Ammon's horn (tissue), 1 donor: Measurements from ENCODE around the gene SUGCT.

ENCODE experiments used
- DNase-seq: peaks from one replicate; pipeline ENCODE4 v3.0.0-alpha.2; 2016; ENCODE audit warnings: low spot score

Gene SUGCT

DNA sequence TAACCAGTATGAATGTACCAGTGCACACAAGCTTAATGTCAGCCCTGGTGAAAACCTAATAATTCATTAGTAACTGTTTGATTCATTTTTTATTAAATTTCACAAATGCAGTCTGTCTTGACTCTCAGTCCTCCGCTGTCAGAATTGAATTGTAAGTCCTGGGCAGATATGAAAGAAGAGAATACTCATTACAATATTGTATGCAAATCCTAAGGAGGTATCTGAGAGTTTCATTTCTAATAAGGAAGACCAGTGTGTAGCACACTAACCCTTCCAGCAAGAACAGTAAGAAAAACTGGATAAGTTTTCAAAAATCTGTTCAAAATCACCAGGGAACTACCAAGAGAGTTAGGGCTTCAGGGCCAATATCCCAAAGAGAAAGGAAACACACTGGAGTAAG lies 652.1 kb downstream of the SUGCT start:
- DNase-seq: no peak

DNA sequence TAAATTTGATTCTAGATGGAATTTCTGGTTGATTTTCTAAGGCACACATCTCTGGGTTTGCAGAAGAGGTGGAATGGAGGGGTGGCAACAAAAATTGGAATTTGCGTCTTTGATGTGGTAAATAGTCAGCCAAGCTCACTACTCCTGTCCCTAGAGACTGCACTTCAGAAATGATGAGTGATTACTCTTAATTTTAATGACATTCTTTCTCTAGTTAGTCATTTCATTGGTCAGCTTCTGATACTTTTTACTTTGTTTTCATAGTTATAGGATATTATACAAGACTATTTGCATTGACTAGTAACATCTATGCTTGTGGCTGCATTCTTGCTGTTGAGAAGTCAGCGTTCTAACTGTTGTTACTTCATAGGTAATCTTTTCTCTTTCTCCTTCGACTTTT lies 658.3 kb downstream of the SUGCT start:
- DNase-seq: no peak

DNA sequence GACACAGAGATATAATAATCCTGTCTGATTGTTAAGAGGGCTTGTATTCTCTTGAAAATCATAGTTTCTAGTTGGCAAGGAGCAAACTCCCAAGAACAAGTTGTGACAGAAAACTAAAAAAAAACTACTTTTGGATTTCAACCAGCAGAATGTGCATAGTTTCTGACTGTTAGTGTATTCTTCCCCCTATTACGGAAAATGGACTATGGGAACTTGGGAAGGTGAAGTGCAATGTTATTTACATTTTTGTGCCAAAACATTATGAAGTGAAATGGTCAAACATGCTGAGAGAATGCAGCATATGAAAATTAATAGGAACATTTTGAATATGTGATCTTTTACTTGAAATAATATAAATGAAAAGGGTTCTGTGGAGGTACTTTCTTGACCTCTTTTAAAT lies 660.8 kb downstream of the SUGCT start:
- no peak for DNase-seq

DNA sequence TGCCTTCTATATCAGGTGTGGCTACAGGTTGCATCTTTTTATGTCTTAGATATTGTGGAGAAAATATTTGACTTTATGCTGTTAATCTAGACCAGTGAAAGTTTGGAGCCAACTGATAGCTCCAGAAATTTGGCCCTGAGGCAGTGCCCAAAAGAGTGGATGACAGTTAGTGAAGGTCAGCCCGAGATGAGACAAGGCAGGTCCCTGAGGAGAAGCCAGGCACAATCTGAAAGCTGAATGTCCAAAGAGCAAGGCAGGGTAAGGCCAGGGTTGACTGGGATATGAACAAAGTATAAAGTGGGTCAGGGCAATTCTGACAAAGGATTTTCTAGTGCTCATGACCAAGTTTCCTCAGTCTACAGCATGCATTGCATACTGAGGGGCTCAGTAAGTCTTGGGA lies 661.9 kb downstream of the SUGCT start:
- DNase-seq: no peak

DNA sequence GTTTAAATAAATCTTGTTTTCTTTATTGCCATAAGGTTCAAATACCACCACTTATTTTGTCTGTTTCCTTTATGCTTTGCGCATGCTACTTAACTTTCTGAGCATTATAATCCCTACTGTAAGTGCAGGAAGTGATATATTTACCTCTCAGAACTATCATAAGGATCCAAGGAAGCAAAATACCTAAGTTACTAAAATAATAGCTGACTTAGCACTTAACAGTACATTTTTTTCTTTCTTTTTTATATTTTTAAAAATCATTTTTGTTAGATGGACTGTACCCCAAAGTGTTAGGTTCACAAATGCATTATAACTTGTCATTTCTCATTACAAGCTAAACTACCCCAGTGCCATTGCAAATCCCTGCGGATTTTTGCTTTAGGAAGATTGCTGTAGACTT lies 663.8 kb downstream of the SUGCT start:
- DNase-seq: no peak

DNA sequence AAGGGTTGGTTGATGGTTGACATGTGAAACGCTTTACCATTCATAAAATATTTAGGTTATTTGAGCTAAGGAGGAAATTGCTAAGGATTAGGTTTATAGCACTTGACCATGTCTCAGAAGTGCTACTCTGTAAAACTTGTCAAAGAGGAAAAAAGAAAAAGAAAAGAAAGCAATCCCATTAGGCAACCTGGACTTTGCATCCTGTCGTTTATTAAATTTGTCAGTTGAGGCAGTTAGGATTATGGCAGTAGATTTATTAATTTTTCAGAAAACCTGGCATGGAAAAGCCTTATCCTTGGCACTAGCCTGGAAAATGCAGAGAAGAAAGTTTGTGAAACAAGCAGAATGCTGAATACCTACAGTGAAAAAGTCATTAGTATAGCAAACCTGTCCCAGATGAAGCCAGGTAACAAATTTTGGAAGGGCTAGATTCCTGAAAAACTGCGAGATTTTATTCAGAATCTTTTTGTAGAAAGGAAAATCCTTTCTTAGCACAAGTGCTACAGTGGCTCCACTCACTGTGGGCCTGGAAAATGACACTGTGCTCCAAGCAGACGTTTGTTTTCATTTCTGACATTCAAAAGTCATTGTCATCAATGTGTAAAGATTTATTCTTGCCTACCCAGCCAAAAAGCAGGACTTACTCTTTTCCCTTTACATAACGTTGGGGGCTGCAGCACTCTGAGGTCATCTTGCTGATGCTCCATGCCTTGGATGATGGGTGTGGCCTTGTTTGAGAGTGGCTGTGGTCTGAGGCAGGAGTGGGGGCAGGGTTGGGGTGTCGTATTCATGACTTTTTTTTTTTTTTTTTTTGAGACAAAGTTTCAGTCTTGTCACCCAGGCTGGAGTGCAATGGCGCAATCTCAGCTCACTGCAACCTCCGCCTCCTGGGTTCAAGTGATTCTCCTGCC lies 664.9 kb downstream of the SUGCT start:
- DNase-seq: no peak

DNA sequence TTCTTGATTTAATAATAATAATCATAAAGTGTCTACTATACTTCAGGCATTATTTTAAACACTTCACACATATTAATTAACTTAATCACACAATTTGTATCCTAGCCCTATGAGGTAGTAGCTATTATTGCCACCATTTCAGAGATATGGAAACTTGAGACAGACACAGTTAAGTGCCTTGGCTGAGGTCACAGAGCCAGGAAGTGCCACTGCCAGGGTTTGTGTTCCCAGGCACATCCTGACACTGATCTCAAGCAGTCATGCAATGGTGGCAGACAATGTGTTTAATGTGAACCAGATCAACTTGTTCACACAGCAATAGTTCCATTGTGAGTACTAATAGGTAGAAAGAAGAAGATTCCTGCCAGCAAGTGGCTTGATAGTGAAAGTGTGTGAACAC lies 666.0 kb downstream of the SUGCT start:
- DNase-seq: no peak

DNA sequence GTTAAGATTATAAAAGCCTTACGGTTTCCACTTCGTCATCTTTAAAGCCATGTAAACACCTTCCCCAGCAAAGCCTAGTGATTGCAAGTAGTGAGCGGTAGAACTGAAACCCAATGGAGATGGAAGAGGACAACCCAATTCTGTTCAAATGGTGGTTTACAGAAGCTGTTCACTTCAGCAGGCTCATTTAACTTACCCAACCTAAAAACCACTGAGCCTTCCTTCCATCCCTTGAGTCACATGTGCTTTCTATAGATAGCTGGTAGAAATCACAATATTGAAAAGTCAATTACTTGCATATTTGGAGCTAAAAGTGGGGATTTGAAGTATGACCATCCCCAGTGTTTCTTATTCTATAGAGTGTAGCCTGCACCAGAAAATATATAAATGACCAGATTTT lies 667.7 kb downstream of the SUGCT start:
- DNase-seq: no peak

DNA sequence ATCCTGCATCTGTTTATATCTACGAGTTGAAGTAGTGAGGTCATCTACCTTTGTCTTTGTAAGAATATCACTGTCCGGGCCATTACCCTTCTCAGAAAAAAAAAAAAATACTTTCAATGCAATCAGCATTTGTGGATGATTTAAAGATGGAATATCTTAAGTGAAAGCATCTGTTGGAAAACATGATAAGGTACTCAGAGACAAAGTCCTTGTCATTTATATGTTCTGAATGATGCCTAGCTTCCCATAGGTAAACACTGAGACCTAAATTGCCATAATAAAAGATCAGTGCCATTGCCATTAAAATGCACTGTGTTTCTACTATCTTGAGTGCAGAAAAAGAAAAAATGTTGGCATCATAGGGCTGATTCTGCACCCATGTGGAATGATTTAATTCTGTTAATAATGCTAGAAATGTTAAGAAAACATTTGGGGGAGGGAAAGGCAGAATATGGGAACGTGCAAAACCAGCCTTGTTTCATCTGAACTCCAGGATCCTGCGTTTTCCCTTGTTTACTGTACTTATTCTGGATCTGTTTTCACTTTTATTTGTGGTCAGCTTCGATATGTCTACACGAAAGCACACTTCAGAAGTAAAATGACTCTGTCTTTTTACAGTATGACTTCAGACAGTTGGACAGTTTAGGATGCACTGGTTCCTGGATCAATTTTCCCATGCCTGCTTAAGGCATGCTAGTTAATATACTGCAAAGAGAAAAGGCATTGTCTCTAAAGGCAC lies 669.8 kb downstream of the SUGCT start:
- DNase-seq: no peak

DNA sequence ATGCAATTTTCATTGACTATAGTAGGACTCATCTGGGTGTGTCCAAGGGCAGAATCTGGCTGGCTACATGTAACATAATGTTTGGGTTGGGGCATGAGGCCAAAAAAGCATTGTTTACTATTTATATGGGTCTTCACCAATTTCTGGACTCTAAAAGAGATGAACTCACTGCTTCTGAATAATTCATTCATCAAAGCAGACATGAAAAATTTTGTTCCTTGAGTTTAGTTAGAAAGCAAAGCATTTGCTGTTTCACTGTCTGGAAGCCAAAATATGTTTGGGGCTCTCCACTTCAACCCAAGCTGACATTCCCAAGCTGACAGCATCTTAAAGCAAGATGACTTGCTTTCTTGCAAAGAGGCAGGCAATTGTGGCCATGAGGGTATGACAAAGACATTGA lies 670.6 kb downstream of the SUGCT start:
- no peak for DNase-seq

DNA sequence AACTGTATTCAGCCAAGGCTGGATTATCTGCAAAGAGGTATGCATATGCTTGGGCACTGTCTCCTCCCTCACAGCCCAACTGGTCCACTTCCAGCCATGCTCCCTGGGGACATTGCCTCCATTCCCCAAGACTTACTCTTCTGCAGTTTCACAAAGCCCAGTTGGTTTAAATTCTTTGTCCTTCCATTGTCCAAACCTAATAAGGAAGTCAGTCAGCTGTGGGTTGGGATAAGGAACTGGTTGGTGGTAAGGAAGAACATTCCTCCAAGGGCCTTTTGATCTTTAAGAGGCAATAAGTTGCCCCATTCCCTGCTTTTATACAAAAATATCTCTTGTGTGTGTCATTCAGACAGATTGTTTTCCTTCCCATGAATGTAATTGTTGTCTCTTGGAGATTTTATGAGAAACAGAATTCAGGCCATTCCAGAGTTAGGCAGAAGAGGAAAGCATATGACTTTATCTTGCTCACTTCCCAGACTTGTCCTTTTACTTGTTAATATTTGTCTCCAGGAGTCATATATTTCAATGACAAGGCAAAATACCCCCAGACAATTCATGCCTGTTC lies 673.7 kb downstream of the SUGCT start:
- no peak for DNase-seq

DNA sequence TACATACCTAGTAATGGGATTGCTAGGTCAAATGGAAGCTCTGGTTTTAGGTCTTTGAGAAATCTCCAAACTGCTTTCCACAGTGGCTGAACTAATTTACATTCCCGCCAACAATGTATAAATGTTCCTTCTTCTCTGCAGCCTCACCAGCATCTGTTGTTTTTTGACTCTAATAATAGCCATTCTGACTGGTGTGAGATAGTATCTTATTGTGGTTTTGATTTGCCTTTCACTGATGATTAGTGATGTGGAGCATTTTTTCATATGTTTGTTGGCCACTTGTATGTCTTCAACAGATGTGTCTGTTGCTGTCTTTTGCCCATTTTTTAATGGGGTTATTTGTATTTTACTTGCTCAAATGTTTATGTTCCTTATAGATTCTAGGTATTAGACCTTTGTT lies 675.5 kb downstream of the SUGCT start:
- no peak for DNase-seq

DNA sequence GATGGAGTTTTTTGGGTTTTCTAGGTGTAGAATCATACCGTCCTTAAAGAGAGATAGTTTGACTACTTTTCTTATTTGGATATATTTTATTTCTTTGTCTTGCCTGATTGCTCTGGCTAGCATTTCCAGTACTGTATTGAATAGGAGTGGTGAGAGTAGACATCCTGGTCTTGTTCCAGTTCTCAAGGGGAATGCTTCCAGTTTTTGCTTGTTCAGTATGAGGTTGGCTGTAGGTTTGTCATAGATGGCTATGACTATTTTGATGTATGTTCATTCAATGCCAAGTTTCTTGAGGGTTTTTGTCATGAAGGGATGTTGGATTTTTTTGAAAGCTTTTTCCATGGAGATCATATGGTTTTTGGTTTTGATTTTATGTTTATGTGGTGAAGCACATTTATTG lies 676.9 kb downstream of the SUGCT start:
- no peak for DNase-seq

DNA sequence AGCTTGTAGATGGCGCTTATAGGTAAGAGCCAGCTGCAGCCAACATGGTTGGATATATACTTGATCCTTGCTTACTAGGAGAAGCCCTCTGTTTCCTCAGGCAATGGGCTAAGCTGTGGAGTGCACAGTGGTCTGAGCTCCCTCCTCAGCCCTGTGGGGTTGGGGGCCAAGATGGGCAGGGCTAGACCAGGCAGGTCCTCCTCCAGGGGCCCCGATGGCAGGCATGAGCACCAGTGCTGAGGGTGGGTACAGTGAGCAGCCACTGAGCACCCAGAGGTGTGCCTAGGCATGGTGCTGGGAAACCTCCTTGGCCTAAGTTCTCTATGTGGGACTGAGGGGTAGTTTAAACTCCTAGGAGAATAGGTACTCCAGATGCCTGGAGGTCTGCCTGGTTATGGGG lies 680.2 kb downstream of the SUGCT start:
- DNase-seq: no peak

DNA sequence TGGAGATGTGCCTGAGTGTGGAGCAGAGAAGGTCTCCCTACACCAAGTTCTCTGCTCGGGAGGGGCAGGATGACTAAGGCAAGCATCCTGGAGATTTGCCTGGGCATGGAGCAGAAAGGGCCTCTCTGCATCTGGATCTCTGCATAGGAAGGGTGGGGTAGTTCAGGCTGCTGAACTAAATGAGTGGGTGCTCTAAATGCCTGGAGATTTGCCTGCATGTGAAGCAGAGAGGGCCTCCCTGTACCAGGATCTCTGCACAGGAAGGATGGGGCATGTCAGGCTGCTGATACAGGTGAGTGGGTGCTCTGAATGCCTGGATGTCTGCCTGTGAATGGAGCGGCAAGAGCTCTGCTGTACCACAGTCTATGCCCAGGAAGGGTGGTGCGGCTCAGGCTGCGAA lies 680.7 kb downstream of the SUGCT start:
- DNase-seq: no peak

DNA sequence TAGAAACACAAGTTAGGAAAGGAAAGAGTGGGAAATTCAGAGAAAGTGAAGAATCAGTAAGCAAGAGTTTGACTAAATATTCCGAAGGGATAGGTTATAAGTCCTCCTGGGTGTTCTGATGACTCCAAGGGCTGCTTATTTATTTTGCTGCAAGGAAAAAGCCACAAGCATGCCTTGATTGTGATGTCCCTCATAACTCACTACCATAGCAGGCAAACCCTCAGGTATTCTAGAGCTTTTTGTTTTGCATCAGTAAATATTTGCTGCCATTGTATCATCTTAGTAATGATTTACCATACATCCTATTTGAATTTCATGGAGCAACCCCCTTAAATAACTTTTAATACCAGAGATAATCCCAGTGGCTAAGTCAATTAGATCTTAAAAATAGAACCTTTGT lies 688.1 kb downstream of the SUGCT start:
- DNase-seq: no peak

DNA sequence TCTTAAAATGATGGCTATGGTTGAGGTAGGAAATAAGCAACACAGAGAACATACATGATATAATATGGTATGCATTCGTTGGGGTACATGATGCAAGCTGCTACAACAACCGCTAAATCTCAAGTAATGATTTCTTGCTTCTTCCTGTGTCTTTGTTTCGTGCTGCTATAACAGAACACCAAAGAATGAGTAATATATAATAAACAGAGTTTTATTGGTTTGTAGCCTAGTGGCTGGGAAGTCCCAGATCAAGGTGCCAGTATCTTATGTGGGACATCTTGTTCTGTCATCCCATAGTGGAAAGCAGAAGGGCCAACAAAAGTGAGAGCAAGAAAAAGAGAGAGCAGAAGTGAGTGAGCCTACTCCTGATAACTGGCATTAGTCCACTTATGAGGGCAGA lies 689.7 kb downstream of the SUGCT start:
- DNase-seq: no peak

DNA sequence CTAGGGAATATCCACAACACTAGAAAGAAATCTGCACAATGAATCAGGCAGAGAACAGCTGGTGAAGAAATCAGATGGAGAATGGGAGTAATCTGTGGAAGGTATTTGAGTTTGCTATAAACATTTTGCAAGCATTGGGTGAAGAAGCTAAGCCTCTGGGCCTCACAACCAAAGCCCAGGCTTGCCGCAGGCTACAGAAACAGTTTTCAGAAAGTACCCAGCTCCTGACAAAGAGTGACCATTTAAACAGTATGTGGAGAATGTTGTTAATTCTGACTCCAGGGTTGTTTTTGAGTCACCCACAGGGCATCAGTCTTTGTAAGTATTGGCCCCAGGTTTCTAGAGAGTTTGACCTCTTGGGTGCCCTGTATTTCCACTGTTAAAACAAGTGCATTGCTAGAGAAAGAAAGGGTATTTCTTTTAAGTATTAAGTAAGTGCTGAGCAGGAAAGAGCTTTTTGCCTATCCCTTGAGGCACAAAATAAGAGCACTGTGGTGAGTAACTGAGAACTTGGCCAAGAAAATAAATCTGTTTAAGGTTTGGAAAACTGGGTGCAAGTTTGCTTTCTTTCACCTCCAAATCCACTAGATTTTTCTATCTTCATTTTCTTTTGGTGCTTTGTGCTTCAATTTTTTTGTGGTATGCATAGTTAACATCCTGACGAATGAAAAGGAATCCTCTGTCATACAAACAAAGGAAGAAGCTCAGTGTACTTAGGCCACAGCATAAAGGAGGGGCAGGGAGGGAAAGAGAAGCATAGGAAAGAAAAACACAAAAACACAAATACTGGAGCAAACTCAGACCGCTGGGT lies 691.8 kb downstream of the SUGCT start:
- no peak for DNase-seq

DNA sequence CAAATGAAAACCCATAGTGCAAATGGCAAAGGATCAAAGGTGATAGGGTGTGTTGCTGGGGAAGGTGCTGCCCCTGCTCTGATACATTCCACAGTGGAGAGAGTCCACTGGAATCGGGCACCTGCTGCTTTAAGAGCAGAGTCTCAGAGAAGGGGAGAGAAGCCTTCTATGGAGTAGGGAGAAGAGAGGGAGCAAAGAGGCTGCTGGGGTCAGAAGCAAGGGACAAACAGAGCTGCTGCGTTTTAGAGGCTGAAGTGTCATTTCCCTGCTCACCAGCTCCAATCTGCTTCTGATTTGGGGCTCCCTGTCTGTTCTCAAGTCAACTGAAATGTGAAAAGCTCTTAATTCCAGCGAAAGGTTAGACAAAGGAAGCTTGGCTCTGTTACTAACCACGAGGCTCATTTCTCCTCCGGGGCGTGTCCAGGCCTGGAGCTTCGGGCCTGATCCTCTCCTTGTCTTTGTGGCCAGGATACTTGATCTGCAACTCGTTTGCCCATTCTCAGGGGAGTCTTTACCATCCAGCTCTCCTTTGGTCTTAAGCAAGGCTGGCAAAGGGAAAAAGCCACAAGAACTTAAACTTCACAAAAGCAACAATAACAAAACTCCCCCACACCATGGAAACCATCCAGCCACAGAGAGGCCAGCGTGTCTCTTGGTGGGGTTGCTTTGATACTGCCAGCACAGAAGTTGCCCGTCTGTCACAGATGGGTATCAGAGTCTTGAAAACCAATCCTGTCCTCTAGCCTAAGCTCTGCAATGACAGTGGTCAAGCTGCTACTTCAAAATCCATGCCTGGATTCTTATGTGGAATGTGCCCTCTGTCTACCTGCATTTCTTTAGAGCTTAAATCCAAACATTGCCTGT lies 692.6 kb downstream of the SUGCT start:
- no peak for DNase-seq

DNA sequence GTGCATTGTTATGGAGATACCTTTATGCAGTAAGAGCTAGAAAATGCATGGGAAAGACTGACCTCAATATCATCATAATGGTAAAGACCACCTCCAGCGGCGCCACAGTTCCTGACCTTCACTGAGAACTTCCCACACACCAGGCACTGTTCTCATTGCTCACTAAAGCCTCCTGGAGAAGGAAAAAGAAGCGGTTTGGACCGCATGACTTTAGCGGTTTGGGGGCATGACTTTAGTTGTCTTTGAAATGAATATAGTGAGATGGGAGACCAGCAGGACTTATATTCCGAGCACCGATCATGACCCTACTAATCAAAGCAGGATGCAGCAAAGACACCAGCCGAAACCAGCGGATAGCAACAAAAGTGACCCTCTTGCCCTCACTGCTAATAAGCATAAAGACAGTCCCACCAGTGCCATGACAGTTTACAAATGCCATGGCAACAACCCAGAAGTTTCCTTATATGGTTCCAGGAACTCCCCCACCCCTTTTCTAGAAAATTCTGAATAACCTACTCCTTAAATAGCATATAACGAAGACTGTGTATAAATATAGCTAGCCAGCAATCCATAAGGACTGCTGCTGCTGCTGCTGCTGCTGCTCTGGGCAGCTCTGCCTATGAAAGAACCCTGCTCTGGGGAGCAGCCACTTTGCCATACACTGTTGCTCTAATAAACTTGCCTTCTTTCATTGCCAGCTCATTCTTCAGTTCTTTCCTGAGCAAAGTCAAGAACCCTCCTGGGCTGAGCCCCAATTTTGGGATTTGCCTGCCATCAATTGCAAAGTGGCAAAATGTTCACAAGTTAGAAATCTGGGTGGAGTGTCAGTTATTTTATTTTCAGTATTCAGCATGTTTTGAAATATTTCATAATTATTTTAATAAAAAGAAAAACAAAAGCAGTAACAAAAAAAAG lies 694.1 kb downstream of the SUGCT start:
- DNase-seq: no peak
